GM12878 (cell line): ENCODE measurements around the gene C2CD4D. TPM values are rescaled to one million over a fixed set of nuclear protein-coding genes. Genes with fewer than 3 reads are reported as not detected.

Experiments used
- ATAC-seq: fragments of 200-7000 bp; cut with Tn5 transposase; 3 replicates; pipeline ENCODE4 v1.9.1; 2020; ENCODE audit warnings: mild to moderate bottlenecking, moderate library complexity
- BruUV-seq: library from RNA; stranded (reverse); fragments of 400-500 nt; replicated peaks from 2 replicates; lab custom pipeline; 2021; lab: Mats Ljungman, UMichigan
- CTCF ChIA-PET: fragments of 300-600 bp; sonication (Branson Sonifier 250); formaldehyde crosslinking; extraction: SDS; loops from one replicate; lab custom pipeline; 2021; ENCODE audit warnings: inconsistent platforms; lab: Yijun Ruan, JAX
- POLR2A ChIA-PET: fragments of 350-600 bp; formaldehyde crosslinking; extraction: SDS; loops from one replicate; lab custom pipeline; 2021; ENCODE audit warnings: inconsistent platforms; lab: Charles Lee
- RAD21 ChIA-PET: fragments of 300-600 bp; sonication (Branson Sonifier 250); formaldehyde crosslinking; loops from one replicate; lab custom pipeline; 2023; ENCODE audit warnings: antibody characterized with exemption; ENCODE audit not compliant: unreplicated experiment; lab: Charles Lee
- SMC1A ChIA-PET: fragments of 300-600 bp; sonication (Branson Sonifier 250); formaldehyde crosslinking; loops from one replicate; lab custom pipeline; 2023; ENCODE audit not compliant: unreplicated experiment, uncharacterized antibody; lab: Charles Lee
- DNase-seq: peaks from one replicate; pipeline ENCODE4 v3.0.0-alpha.2; 2011; ENCODE audit warnings: low read depth, low spot score
- FAIRE-seq: peaks from 3 replicates; lab custom pipeline; 2011; peaks lifted over from hg19 to GRCh38; lab: Jason Lieb, UNC
- H2AFZ ChIP-seq: 2 replicates; pipeline ENCODE4 v1.6.0; 2011; ENCODE audit warnings: low read depth, low read length, control low read depth; ENCODE audit not compliant: control insufficient read depth
- H3K27ac ChIP-seq: 2 replicates; pipeline ENCODE4 v1.5.1; 2011; ENCODE audit warnings: control low read depth; ENCODE audit not compliant: control insufficient read depth, insufficient read depth
- H3K27me3 ChIP-seq, 2 experiments: replicated peaks in 1 of 2; 2 replicates each; pipeline versions ENCODE4 v1.6.0 to v1.6.1; 2011; ENCODE audit warnings: low read length in 1 of 2; ENCODE audit not compliant: control insufficient read depth in 2 of 2, insufficient read depth in 2 of 2
- H3K36me3 ChIP-seq, 2 experiments: 2 replicates each; pipeline ENCODE4 v1.5.1; 2011; ENCODE audit warnings: low read length in 1 of 2; ENCODE audit not compliant: control insufficient read depth in 2 of 2, insufficient read depth in 2 of 2
- H3K4me1 ChIP-seq: 2 replicates; pipeline ENCODE4 v1.6.1; 2011; ENCODE audit warnings: mild to moderate bottlenecking, low read length, moderate library complexity, mixed read lengths; ENCODE audit not compliant: control insufficient read depth, insufficient read depth
- H3K4me2 ChIP-seq: 2 replicates; pipeline ENCODE4 v1.6.0; 2011; ENCODE audit warnings: control low read depth; ENCODE audit not compliant: control insufficient read depth, insufficient read depth
- H3K4me3 ChIP-seq: fragments of 200-600 bp; sonication (generic); 2 replicates; pipeline ENCODE4 v1.5.1; 2016
- H3K79me2 ChIP-seq: 2 replicates; pipeline ENCODE4 v1.6.0; 2011; ENCODE audit warnings: low read length; ENCODE audit not compliant: control insufficient read depth, insufficient read depth
- H3K9ac ChIP-seq: 2 replicates; pipeline ENCODE4 v1.8.0; 2011; ENCODE audit warnings: low read length, control low read depth, mixed read lengths; ENCODE audit not compliant: control insufficient read depth, insufficient read depth
- H3K9me3 ChIP-seq: replicated peaks from 3 replicates; pipeline ENCODE4 v1.5.1; 2011; ENCODE audit warnings: mild to moderate bottlenecking, low read length; ENCODE audit not compliant: control insufficient read depth, insufficient read depth
- H4K20me1 ChIP-seq: 2 replicates; pipeline ENCODE4 v1.6.0; 2011; ENCODE audit not compliant: control insufficient read depth, insufficient read depth
- BACH1 ChIP-seq: fragments of 450-650 bp; IDR thresholded peaks from 2 replicates; pipeline ENCODE4 v1.6.1; 2017; ENCODE audit warnings: mild to moderate bottlenecking, borderline replicate concordance
- CBX5 ChIP-seq: sonication (generic); IDR thresholded peaks from 2 replicates; pipeline ENCODE4 v1.6.1; 2016; ENCODE audit warnings: low read depth, moderate library complexity, mild to moderate bottlenecking, inconsistent platforms
- CHD4 ChIP-seq: fragments of 200-600 bp; sonication (generic); IDR thresholded peaks from 2 replicates; pipeline ENCODE4 v1.6.1; 2016; ENCODE audit warnings: mild to moderate bottlenecking
- EP300 ChIP-seq, 2 experiments: fragments of 150-350 bp in 1 of 2; IDR thresholded peaks; 2 replicates each; pipeline ENCODE4 v1.6.1; 2011 to 2012; ENCODE audit warnings: low read depth in 2 of 2, low read length in 2 of 2, borderline replicate concordance in 1 of 2, improper control_type of control experiment in 1 of 2, inconsistent platforms in 1 of 2; ENCODE audit not compliant: control insufficient read depth in 1 of 2
- HDAC2 ChIP-seq: fragments of 200-600 bp; sonication (generic); IDR thresholded peaks from 2 replicates; pipeline ENCODE4 v1.6.1; 2017
- KAT2A ChIP-seq: conservative IDR thresholded peaks from 2 replicates; pipeline ENCODE4 v1.6.1; 2011; ENCODE audit warnings: low read depth, low read length; ENCODE audit not compliant: control insufficient read depth
- MTA2 ChIP-seq: fragments of 450-650 bp; IDR thresholded peaks from 2 replicates; pipeline ENCODE4 v1.6.1; 2016; ENCODE audit warnings: low read depth, mild to moderate bottlenecking, moderate library complexity
- RCOR1 ChIP-seq: conservative IDR thresholded peaks from 2 replicates; pipeline ENCODE4 v1.6.1; 2012; ENCODE audit warnings: low read depth, low read length, improper control_type of control experiment
- SREBF1 ChIP-seq: IDR thresholded peaks from 2 replicates; pipeline ENCODE4 v1.6.1; 2012; ENCODE audit warnings: mild to moderate bottlenecking, low read length
- STAT3 ChIP-seq: IDR thresholded peaks from 2 replicates; pipeline ENCODE4 v1.6.1; 2011; ENCODE audit warnings: low read depth, low read length, improper control_type of control experiment
- TCF3 ChIP-seq: IDR thresholded peaks from 2 replicates; pipeline ENCODE4 v1.6.1; 2012; ENCODE audit warnings: low read depth, mild to moderate bottlenecking, low read length, borderline replicate concordance; ENCODE audit not compliant: insufficient read depth
- ZBED1 ChIP-seq: IDR thresholded peaks from 2 replicates; pipeline ENCODE4 v1.6.1; 2016; ENCODE audit warnings: borderline replicate concordance
- ZNF207 ChIP-seq: fragments of 450-650 bp; IDR thresholded peaks from 2 replicates; pipeline ENCODE4 v1.6.1; 2014; ENCODE audit warnings: antibody characterized with exemption, mild to moderate bottlenecking, borderline replicate concordance
- ZNF24 ChIP-seq: fragments of 450-650 bp; IDR thresholded peaks from 2 replicates; pipeline ENCODE4 v1.6.1; 2017; ENCODE audit warnings: antibody characterized with exemption, mild to moderate bottlenecking
- WGBS: methylation state at CpG from one replicate; pipeline ENCODE4 v1.1.6; 2016; ENCODE audit warnings: low lambda C conversion rate; ENCODE audit not compliant: insufficient replicate concordance, insufficient coverage; ENCODE audit errors: missing lambda C conversion rate; 5-methylcytosine and 5-hydroxymethylcytosine counted together
- in situ Hi-C: fragments of 300-500 bp; cut with MboI; formaldehyde crosslinking; loops from 9 replicates; pipeline ENCODE4 v1.14.3; 2018; ENCODE audit warnings: mixed read lengths
- intact Hi-C: fragments of 100-400 bp; cut with micrococcal nuclease; formaldehyde crosslinking; loops from one replicate; pipeline ENCODE4 v1.14.2; 2022; ENCODE audit not compliant: unreplicated experiment
- polyA plus RNA-seq, 11 experiments: library from polyadenylated mRNA; depleted of rRNA in 4 of 11; unstranded in 6 of 11; stranded (reverse) in 5 of 11; fragments of >200 nt; fragmentation: Nextera tagmentation in 4 of 11; fragmentation: Illumina TruSeq in 1 of 11; extraction: Ambion mirVana in 4 of 11; extraction: Trizol in 1 of 11; gene quantifications; 1 replicate in 1 of 11; 2 replicates in 10 of 11; pipeline versions ENCODE4 v1.2.1 to v1.2.3, GENCODE V29; 2011 to 2016; ENCODE audit warnings: inconsistent platforms in 2 of 11, missing spikeins in 2 of 11, low read depth in 1 of 11
- total RNA-seq, 4 experiments: library from RNA; depleted of rRNA in 3 of 4; stranded (reverse); fragments of >200 nt in 3 of 4; fragmentation: Illumina TruSeq in 1 of 4; extraction: Trizol in 1 of 4; gene quantifications; 2 replicates each; pipeline versions ENCODE4 v1.2.1 to v1.2.3, GENCODE V29; 2013 to 2021
- TF ChIP-seq, protein P1 (sequence below): IDR thresholded peaks from 2 replicates; pipeline ENCODE4 v1.6.1; 2012; ENCODE audit warnings: low read depth, low read length, improper control_type of control experiment
- TF ChIP-seq, protein P2 (sequence below): fragments of 450-650 bp; IDR thresholded peaks from 2 replicates; pipeline ENCODE4 v1.6.1; 2014; ENCODE audit warnings: mild to moderate bottlenecking
- TF ChIP-seq, protein P3 (sequence below): fragments of 150-350 bp; IDR thresholded peaks from 2 replicates; pipeline ENCODE4 v1.6.1; 2014; ENCODE audit warnings: mild to moderate bottlenecking, low read depth, low read length

C2CD4D gene
- total and polyA plus RNA-seq, 10 of the 15 experiments (the other 5 are each of a cell fraction or from before 2014, with no cell fraction given): 0.03 to 0.67 (median 0.13) TPM; not detected in 4

DNA sequence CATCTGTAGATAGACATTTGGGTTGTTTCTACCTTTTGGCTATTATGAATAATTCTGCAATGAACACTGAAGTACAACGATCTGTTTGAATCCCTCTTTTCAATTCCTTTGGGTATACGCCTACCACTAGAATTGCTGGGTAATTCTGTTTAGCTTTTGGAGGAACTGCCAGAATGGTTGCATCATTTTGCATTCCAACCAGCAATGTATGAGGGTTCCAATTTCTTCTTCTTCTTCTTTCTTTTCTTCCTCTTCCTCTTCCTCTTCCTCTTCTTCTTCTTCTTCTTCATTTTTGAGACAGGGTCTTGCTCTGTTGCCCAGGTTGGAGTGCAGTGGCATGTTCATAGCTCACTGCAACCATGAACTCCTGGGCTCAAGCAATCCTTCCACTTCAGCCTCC is 27.7 kb upstream of the C2CD4D start (continued):
- TF ChIP-seq, protein P1, sequence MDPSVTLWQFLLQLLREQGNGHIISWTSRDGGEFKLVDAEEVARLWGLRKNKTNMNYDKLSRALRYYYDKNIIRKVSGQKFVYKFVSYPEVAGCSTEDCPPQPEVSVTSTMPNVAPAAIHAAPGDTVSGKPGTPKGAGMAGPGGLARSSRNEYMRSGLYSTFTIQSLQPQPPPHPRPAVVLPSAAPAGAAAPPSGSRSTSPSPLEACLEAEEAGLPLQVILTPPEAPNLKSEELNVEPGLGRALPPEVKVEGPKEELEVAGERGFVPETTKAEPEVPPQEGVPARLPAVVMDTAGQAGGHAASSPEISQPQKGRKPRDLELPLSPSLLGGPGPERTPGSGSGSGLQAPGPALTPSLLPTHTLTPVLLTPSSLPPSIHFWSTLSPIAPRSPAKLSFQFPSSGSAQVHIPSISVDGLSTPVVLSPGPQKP: no peak
- TF ChIP-seq HDAC2: no peak

DNA sequence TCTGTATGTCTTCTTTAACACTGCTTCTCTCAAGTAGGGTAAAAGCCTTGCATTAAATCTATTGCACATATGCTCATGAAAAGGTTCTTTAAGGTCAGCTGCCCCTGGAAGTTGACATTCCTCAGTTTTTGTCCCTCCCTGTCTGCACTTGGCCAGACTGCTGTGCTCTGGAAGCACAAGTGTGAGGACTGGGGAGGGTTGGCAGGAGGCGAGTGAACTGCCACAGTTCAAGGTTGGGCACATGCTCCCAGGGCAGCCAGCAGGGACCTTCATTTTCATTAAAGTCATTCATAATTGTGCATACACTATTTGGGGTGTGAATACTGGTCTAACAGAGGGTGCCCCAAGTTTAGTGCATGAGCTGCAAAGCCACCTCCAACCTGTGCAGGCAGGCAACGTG is 24.8 kb upstream of the C2CD4D start:
- no peak overlapping the region for H3K9ac ChIP-seq
- intact Hi-C loops: no loop called here
- H2AFZ ChIP-seq: no peak overlapping the region
- no peaks in the 10 kb centered on the region for H3K79me2 ChIP-seq
- SMC1A ChIA-PET: no interaction called here
- H3K36me3 ChIP-seq: no peaks in the 10 kb centered on the region
- H3K27me3 ChIP-seq: peaks cover 0 to 3% of the 10 kb centered on the region in 2 experiments; a peak in 2 of 4 replicates
- H3K9me3 ChIP-seq: no peaks in the 10 kb centered on the region
- BruUV-seq: no TSS peak
- POLR2A ChIA-PET: no interaction called here
- no peak overlapping the region for H3K27ac ChIP-seq
- H3K4me3 ChIP-seq: no peak overlapping the region
- WGBS: 7% methylated on average over 2 of the region's 2 CpGs
- no peak overlapping the region for H3K4me2 ChIP-seq
- RAD21 ChIA-PET: no interaction called here
- CTCF ChIA-PET: interaction anchor here (0.9 to 1.1 kb wide), 2 partner anchors 12 to 137 kb away, joined by 3 read pairs; no protein-coding TSS in a partner anchor
- no peak for FAIRE-seq
- no peak for DNase-seq
- in situ Hi-C loops: no loop called here
- no peak for ATAC-seq
- no peak for TF ChIP-seq BACH1
- no peak for TF ChIP-seq ZNF24
- no peak for TF ChIP-seq CHD4
- no peak for TF ChIP-seq ZNF207
- TF ChIP-seq, protein P2, sequence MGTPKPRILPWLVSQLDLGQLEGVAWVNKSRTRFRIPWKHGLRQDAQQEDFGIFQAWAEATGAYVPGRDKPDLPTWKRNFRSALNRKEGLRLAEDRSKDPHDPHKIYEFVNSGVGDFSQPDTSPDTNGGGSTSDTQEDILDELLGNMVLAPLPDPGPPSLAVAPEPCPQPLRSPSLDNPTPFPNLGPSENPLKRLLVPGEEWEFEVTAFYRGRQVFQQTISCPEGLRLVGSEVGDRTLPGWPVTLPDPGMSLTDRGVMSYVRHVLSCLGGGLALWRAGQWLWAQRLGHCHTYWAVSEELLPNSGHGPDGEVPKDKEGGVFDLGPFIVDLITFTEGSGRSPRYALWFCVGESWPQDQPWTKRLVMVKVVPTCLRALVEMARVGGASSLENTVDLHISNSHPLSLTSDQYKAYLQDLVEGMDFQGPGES: no peak
- TF ChIP-seq, protein P3, sequence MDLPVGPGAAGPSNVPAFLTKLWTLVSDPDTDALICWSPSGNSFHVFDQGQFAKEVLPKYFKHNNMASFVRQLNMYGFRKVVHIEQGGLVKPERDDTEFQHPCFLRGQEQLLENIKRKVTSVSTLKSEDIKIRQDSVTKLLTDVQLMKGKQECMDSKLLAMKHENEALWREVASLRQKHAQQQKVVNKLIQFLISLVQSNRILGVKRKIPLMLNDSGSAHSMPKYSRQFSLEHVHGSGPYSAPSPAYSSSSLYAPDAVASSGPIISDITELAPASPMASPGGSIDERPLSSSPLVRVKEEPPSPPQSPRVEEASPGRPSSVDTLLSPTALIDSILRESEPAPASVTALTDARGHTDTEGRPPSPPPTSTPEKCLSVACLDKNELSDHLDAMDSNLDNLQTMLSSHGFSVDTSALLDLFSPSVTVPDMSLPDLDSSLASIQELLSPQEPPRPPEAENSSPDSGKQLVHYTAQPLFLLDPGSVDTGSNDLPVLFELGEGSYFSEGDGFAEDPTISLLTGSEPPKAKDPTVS: no peak
- no peak for TF ChIP-seq TCF3
- no peak for TF ChIP-seq KAT2A
- no peak for TF ChIP-seq SREBF1
- TF ChIP-seq STAT3: no peak
- TF ChIP-seq RCOR1: no peak
- no peak for TF ChIP-seq ZBED1
- TF ChIP-seq CBX5: no peak
- TF ChIP-seq MTA2: no peak
- no peak for TF ChIP-seq EP300 (IDR thresholded peaks at IDR 0.05; ENCODE audit: borderline replicate concordance in 1 of 2, control insufficient read depth in 1 of 2, low read depth in 2 of 2, low read length in 2 of 2)
- H3K4me1 ChIP-seq: peaks cover 9% of the 10 kb centered on the region
- H4K20me1 ChIP-seq: no peaks in the 10 kb centered on the region
